HG03060 (cell line): Measurements from ENCODE around the gene LMAN2.

ENCODE experiments used
- ATAC-seq: cut with Tn5 transposase; IDR thresholded peaks from one replicate; pipeline ENCODE4 v1.9.1; 2021; ENCODE audit warnings: low read depth, moderate number of reproducible peaks; ENCODE audit not compliant: unreplicated experiment

The LMAN2 gene

DNA sequence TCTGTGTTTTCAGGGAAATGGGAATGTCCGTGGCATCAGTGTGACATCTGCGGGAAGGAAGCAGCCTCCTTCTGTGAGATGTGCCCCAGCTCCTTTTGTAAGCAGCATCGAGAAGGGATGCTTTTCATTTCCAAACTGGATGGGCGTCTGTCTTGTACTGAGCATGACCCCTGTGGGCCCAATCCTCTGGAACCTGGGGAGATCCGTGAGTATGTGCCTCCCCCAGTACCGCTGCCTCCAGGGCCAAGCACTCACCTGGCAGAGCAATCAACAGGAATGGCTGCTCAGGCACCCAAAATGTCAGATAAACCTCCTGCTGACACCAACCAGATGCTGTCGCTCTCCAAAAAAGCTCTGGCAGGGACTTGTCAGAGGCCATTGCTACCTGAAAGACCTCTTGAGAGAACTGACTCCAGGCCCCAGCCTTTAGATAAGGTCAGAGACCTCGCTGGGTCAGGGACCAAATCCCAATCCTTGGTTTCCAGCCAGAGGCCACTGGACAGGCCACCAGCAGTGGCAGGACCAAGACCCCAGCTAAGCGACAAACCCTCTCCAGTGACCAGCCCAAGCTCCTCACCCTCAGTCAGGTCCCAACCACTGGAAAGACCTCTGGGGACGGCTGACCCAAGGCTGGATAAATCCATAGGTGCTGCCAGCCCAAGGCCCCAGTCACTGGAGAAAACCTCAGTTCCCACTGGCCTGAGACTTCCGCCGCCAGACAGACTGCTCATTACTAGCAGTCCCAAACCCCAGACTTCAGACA is 57.5 kb downstream of the LMAN2 start:
- no peak for ATAC-seq

DNA sequence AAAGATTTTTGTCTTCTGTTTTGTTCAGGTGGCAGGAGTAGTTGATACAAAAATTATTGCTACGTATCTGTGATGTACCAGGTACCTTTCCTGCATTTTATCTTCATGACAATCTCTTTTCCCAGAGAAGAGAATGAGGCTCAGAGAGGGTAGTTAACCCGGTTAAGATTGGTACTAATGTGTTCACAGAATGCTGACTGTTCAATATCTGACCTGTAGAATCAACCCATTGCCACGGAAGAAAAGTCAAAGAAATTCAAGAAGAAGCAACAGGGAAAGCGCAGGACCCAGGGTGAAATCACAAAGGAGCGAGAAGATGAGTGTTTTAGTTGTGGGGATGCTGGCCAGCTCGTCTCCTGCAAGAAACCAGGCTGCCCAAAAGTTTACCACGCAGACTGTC is 59.7 kb downstream of the LMAN2 start:
- ATAC-seq: no peak

DNA sequence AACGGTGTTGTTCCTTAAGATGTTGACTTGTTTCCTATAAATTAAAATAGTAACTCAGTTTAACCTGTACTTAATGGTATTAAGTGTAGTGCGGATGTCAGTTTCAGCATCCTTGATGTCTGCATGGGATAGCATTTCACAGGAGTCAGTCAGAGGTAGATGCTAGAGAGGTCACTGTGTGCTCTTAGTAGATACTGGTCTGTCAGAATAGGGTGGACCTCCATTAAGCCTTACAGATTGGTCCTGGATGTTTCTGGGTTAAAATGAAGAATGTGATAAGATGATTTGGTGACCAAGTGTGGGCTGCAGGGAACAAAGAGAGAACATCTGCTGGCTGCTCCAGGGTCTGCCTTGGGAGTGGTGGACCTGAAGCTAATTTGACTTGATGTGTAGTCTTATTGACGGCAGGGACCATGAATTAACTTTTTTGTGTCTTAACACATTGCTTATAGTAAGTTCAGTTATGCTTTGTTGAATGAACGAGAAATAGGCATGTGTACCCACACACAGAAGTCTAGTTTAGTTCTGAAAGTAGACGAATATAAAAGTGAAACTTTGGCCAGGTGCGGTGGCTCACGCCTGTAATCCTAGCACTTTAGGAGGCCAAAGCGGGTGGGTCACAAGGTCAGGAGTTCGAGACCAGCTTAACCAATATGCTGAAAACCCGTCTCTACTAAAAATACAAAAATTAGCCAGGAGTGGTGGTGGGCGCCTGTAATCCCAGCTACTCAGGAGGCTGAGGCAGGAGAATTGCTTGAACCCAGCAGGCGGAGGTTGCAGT is 60.5 kb downstream of the LMAN2 start:
- ATAC-seq: no peak

DNA sequence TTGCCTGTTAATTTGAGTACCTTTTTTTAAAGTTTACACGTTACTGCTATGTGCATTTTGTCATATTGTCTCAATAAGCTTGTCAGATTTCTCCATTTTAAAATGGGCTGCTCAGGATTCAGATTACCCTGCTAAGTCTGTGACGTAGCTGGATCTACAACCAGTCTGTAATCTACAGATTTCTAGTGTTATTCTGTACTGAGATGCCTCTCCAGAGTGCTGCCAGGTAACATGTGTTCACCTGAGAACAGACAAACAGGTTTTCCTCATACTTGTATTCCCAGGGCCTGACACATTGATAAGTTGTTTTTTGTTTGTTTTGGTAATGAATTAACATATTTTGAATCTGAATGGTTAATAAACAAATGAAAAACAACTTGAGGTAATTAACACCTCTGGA is 63.3 kb downstream of the LMAN2 start:
- ATAC-seq: no peak
